HK-2 (cell line): ENCODE data around the gene GPT2.
"Not testable (repeated sequence)": the region's sequence is repeated elsewhere in the genome, so short reads cannot be mapped to it uniquely, and the experiment has no call there.

Experiments used
- DNase-seq: peaks from one replicate; pipeline ENCODE4 v3.0.0-alpha.2; 2018; ENCODE audit not compliant: unreplicated experiment

The GPT2 gene

DNA sequence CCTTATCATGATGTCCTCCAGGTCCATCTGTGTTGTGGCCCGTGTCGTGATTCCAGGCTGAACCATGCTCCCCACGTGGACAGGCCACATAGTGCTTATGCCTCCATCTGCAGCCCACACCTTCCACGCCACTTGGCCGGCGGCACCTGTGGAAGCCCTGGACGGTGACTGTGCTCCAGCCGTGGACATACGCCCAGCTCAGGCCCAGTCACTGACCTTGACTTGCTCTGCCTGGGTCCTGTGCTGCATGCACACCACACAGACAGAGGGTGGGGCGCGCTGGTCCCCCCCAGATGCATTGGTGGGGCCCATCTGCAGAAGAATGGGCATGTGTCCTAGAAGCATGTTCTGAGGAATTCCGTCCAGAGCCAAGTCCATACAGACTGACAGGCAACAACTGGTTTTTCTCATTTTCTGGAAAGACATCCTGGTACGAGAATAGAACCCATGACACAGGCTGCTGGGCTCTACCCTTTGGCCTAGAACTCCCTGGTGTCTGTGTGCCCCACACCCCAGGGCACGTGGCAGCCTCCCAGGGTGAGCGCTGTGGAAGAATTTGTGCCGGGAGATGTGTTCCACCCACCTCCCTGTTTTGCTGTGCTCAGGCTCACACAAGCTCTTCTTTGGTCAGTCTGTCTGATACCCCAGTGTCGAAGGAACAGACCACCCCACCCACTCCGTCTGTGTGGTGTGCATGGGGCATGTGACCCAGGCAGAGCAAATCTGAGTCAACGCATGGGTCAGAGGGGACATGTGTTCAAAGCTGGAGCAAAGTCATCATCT, 39.5 kb downstream of the GPT2 start:
- no peak for DNase-seq

DNA sequence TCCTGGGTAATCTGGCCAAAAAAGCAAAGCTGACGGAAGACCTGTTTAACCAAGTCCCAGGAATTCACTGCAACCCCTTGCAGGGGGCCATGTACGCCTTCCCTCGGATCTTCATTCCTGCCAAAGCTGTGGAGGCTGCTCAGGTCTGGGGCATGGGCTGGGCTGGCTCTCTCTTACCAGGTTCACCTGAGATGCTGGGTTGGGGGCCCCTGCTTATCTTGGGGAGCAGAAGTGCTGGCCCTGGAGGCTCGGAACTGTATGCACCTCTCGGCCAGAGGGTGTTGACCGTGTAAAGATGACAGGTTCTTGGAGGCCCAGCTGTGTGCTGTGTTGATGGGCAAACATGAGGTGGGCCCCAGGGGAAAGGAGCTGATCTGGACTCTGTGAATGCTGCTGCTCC, 40.2 kb downstream of the GPT2 start:
- DNase-seq: no peak

DNA sequence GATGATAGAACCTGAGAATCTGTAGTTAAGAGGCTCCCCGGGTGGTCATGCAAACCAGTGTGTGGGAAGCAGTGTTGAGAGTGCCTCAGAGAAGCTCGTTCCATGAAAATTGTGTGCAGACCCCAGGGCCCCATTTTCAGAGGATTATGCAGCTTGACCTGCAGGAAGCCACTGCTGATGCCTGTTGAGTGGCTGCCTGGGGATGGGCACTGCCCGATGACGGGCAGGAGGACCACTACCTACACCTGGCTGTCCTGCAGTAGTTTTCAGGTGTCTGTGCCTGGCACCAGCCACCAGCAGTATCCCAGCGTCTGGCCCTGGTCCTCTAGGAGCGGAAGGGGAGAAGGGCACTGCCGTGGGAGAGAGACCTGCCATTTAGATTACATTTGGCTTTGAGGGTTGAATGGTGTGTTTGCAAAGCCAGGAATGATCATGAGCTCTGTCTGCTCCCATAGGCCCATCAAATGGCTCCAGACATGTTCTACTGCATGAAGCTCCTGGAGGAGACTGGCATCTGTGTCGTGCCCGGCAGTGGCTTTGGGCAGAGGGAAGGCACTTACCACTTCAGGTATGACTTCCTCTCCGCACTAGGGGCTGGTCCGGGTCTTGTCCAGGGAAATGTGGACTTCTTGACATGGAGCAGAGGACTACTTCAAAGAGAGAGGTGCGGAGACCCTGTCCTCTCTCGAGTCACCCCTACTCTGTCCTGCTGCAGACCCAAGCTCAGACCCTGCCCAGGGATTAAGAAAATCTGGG, 42.5 kb downstream of the GPT2 start:
- no peak for DNase-seq

DNA sequence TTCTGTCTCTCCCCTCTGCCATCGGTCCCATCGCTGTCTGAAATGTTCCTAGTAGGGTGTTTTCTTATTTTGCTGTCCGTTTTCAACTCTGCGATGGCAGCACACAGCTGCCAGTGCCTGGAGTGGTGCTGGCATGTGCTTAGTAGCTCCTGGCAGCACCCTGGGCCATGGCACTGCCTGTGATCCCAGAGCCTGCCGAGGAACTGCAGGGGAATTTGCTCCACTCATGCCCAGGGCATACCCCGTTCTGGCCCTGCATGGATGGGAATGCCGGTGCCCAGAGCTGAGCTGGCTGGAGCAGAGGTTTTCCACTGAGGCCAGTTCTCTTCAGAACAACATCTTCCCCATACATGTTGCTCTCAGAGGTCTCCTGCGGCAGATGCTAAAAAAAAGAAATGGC, 43.1 kb downstream of the GPT2 start:
- no peak for DNase-seq

DNA sequence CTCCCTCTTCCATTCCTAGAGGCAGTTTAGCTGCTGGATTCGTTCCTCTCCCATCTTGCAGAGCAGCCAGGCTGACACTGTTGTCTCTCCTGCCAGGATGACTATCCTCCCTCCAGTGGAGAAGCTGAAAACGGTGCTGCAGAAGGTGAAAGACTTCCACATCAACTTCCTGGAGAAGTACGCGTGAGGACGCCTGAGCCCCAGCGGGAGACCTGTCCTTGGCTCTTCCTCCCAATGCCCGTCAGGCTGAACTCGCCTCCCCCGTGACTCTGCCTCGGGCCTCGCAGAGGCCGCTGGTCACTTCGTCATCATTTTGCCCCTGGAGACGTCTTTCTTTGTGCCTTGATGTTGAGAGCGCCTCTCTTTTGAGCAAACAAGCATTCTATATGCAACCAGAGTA, 44.6 kb downstream of the GPT2 start:
- DNase-seq: no peak

DNA sequence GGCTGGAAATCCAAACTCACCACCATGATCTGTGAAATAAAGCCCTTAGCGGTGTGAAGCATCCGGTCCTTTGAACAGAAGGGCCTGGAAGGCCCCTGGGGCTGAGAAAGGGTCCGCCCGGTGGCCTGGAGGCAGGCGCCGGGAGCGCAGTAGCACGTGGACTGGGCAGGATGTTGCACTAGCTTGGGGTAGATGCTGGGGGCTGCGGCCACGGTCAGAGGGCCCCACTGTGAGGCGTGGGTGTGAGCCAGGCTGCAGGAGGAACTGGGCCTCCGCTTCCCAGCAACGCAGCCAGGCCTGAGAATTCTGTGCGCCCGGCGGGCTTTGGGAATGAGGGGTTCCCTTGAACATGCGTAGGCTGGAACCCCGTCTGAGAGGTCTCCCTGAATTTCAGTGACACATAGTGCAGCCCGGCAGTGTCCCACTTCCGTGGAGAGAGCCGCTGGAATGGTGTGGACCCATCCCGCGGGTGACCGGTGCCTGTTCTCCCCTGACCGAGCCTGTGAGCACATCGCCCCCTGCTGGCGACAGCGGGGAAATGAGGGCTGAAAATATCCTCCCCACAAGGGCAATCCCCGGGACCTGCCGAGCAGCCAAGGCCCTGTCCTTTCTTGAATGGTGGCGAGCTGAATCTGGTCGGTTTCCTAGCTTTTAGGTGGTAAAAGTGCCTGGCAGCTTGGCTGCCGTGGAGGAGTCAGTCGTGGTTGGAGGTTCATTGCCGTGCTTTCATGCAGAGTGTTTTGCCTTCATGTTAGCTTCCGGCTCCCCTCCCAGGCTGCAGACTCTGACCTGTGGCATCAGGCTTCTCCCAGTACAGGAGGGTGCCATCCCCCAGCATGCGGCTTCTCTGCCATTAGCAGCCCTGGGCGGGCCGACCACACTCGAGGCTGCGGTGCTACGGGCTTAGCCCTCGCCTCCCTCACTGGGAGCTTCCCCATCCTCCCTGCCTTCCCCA, 45.5 kb downstream of the GPT2 start:
- peak; percentile 59 for DNase-seq

DNA sequence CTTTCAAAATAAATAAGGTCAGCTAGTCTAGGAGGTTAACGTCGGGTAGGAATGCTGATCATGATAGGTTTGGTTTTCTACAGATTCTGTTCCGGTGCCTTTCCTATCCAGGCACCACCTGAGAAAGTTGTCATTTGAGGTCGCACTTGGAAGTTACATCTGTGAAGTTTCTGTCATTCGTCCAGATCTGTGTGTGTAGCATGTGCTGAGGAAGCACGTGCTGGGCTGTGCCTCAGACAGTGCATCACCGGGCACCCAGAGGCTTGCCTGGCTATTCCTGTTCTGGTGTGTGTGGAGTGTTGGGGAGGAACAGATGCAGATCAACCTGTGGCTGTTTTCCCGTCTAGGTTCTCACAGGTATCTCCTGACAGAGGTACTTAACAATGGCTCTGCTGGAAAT, 46.7 kb downstream of the GPT2 start:
- no peak for DNase-seq

DNA sequence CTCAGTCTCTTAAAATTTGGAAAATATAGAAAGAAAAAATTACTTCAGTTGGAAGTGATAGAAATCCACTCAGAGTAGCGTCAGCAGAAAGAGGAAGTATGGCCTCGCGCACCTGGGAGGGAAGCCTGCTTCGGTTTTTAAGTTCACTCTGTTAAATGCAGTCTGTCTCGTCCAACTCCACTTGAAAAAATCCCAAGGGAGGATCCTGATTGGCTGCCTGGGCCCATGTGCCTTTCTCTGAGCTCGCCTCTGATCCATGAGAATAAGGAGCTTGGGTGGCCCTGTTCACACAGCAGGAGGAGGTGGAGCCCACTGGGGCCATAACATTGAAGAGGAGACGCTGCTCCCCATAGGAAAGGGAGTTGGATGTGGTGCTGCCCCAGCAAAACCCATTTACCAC, 48.6 kb downstream of the GPT2 start:
- DNase-seq: no peak

DNA sequence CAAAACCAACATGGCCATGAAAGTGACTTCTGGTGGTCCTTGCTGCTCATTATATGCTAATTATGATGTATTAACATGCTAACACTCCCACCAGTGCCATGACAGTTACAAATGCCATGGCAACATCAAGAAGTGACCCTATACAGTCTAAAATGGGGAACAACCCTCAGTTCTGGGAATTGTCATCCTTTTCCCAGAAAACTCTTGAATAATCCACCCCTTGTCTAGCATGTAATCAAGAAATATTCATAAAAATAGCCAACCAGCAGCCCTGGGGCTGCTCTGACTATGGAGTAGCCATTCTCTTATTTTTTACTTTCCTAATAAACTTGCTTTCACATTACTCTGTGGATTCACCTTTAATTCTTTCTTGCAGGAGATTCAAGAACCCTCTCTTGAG, 53.4 kb downstream of the GPT2 start:
- DNase-seq: no peak

DNA sequence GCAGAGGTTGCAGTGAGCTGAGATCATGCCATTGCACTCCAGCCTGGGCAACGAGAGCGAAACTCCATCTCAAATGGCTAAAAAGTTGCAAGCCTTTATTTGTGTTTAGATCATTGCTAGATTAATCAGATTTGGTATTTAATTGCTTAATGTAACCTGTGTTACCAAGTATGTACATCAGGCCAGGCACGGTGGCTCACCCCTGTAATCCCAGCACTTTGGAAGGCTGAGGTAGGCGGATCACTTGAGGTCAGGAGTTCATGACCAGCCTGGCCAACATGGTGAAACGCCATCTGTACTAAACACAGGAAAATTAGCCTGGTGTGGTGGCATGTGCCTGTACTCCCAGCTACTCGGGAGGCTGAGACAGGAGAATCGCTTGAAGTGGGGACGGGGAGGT, 60.6 kb downstream of the GPT2 start:
- not testable (repeated sequence) for DNase-seq

DNA sequence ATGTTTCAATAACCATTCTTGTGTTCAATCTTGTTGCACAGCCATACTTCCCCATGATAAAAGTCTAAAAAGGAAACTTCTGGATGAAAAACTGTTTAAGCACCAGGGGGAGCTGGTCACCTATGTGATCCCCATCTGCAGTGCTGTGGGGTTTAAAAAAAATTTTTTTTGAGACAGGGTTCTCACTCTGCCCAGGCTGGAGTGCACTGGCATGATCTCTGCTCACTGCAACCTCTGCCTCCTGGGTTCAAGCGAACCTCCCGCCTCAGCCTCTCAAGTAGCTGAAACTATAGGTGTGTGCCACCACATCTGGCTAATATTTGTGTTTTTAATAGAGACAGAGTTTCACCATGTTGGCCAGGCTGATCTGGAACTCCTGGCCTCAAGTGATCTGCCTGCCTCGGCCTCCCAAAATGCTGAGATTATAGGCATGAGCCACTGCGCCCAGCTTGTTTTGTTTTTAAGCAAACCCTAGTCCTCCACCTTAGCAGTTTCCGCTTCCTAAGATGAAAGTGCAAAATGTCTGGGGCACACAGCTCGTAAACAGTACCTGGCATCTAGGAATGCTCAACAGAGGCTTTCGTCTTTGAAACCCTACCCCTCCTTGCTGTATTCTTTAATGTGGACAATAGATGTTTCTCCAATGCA, 63.9 kb downstream of the GPT2 start:
- DNase-seq: no peak

DNA sequence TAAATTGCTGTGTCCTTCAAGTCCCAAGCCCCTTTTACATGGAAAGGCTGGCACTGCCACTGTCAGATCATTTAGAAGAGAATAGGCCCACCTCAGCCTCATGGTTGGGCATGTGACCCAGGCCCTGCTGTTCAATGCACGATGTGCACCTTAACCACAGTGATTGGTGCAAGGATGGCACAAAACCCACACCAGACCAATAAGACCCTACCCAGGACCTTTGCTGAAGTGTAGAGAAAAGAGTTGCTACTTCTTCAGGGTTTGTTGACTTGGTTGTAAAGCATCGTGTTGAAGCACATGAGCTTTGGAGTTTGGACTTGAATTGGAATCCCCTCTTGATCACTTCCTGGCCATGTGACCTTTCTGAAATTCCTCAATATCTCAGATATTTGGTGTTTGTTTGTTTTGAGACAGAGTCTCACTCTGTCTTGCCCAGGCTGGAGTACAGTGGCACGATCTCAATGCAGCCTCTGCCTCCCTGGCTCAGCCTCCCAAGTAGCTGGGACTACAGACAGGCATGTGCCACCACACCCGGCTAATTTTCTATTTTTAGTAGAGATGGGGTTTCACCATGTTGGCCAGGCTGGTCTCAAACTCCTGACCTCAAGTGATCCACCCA, 64.5 kb downstream of the GPT2 start:
- no peak for DNase-seq

DNA sequence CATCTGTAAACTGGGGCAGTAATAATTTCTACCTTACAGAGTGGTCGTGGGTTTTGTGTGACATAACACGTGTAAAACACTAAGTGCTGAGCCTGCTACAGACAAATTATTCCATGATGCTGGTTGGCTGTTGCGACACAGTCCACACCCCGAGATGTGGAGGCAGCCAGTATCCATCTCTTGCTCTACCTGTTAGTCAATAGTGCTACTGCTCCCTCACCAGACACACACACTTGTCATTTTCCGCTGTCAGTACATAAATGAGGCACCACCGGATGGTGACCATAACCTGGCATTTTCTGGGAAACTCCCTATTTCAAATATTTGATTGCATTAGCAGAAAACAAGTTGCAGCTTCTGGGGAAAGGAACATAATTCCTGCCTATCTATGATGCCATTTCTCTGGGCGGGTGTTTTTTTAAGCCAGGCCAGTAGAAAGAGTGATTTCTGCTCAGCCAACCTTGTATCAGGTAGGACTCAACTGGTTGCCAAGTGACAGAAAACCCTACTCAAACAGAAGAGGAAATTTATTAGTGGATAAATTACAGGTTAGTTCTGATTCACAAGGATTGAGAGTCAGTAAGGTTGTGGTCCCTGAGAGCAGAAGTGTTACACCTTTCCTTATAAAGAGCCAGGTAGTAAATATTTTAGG, 65.2 kb downstream of the GPT2 start:
- no peak for DNase-seq

DNA sequence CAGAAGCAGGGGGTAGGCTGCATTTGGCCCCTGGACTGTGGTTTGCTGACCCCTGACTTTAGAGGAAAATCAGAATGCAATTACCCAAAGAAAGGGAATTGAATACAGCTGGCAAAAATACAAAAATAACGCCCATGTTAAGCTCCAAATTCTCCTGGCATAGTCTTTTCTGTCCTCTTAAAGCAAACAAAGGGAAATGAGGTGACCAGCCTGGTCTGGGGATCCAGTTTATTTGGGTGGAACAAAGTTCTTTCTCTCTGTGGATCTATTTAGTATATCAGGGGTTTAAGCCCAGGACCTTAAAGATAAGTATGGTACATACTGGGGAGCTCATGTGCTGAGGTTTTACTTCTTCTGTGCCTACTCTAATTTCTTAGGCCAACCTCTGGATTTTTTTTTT, 65.8 kb downstream of the GPT2 start:
- DNase-seq: no peak

DNA sequence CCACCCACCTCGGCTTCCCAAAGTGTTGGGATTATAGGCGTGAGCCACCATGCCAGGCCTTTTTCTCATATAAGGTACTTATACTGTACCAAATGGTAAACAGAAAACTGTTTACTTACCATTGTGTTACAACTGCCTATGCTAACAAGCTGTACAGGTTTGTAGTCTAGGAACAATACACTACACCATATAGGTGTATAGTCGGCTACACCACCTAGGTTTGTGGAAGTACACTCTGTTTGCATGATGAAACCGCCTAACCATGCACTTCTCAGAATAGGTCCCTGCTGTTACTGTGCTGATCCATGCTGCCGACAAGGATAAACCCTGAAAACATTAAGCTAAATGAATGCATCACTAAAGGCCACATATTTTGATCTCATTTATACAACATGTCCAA, 70.4 kb downstream of the GPT2 start:
- no peak for DNase-seq

DNA sequence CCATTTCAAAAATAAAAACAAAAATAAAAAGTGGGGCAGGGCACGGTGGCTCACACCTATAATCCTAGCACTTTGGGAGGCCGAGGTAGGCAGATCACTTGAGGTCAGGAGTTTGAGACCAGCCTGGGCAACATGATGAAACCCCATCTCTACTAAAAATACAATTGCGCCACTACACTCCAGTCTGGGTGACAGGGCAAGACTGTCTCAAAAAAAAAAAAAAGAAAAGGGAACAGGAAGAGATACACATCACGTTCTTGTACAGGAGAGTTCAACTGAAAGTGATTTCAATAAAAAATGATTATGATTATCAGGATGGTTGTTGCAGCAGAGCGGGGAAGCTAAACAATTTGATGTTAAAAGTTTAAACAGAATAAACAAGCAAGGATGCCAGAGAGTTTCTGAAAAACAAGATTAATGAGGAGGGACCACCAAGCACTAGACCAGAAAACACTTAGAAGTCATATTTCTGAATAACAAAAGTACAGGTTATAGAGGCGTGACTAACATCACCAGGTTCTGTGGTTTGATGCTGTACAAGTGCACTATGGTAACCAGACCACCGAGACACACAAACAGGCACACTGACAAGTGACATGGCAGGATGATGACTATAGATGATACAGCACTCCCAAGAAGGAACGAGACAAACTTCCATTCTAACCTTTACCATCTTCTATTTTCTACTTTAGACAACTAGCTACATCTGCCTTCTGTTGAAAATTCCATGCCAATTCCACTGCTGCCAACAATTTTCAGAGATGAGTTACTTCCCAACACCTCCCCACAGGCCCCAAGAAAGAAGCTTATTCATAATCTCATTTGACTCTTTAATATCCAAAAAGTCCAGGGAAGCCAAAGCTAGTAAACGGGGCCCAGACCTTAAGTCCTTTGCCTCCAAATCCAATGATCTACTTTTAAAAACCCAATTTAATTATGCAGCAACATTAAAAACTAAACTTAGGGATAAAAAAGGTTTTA, 77.5 kb downstream of the GPT2 start:
- DNase-seq: no peak

DNA sequence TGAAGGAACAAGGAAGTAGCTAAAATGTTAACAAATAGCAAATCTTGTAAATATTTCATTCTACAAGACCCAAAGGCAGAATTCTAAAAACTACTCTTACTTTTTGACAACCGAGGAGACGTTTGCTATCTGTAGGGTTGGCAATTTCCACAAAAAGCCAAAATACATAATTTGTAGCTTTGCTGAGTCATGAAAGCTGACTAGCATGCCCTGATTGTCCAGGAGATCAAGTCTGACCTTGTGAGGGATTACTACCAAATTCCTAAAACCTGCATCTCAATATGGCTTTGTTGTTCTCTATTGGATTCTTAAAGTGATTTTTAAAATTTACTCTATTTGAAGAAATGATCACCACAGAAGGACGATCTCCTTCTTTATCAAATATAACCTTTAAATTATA, 78.5 kb downstream of the GPT2 start:
- no peak for DNase-seq

DNA sequence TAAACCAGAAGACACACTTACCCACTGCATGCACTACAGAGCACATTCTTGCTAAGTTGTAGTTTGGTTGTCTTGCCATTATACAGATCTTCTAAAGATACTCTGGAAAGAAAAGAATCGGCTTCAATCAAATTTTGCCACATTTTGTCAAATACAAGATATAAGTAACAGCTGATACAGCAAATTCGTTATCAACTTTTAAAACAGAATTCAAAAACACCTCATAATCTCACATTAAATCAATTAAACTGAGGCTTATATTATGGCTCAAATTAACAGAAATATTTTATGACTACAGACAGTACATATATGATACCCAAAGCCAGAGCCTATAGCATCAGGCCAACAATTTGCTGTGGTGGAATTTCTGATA, 83.9 kb downstream of the GPT2 start:
- no peak for DNase-seq

DNA sequence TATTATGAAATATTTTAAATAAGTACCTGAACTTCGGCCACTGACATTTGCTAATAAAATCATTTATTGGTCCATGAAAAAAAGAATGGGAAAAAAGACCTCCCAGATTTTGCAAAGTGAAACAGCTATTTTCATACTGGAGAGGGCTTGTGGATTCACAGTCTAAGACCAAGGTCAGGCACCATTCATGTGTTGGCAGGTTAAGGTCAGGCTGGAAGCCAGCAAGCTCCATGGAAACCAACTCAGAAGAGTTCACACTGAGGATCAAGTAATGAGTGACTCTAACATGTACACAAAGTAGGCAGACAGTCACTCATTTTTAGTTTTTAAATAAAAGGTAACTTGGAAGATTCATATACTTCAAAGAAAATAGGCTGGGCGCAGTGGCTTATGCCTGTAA, 85.9 kb downstream of the GPT2 start:
- no peak for DNase-seq

DNA sequence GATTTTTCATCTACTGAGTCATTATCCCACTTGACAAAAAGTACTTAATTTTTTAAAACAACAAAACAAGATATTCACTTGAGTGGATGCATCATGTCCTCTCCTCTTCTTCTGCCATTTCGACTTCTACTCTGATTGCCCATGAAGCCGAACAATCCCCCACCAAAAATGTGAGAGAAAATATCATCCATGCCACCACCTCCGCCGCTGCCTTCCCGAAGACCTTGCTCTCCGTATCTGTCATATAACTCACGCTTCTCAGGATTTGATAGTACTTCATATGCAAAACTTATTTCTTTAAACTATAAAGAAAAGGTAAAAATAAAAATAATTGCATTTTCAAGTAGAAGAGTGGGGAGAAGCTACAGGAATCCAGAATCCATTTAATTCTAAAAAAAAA, 87.1 kb downstream of the GPT2 start:
- DNase-seq: no peak
